Mesodermal cell (in vitro differentiated cells): ENCODE data around the gene SLAMF7.
A peak's percentile ranks its signal among the peaks of the same experiment; 100 is the strongest.
"Not testable (repeated sequence)": the region's sequence is repeated elsewhere in the genome, so short reads cannot be mapped to it uniquely, and the experiment has no call there.

Experiments used
- H3K27ac ChIP-seq: 2 replicates; pipeline ENCODE4 v1.7.0; 2013; ENCODE audit warnings: mild to moderate bottlenecking, low read depth, low read length, moderate library complexity; ENCODE audit not compliant: severe bottlenecking
- H3K36me3 ChIP-seq: 2 replicates; pipeline ENCODE4 v1.7.1; 2013; ENCODE audit warnings: mild to moderate bottlenecking, low read length, moderate library complexity; ENCODE audit not compliant: control insufficient read depth, insufficient read depth
- H3K4me1 ChIP-seq: one replicate; pipeline ENCODE4 v1.7.1; 2013; ENCODE audit warnings: mild to moderate bottlenecking, low read length; ENCODE audit not compliant: insufficient read depth, control insufficient read depth, poor library complexity, severe bottlenecking
- H3K4me3 ChIP-seq: 2 replicates; pipeline ENCODE4 v1.7.0; 2013; ENCODE audit warnings: low read length, control low read depth, mild to moderate bottlenecking; ENCODE audit not compliant: insufficient read depth, poor library complexity, severe bottlenecking; ENCODE audit errors: extremely low read depth
- H3K9me3 ChIP-seq: 2 replicates; pipeline ENCODE4 v1.7.1; 2013; ENCODE audit warnings: mild to moderate bottlenecking, low read length, moderate library complexity; ENCODE audit not compliant: control insufficient read depth
- WGBS, 2 experiments: methylation state at CpG; one replicate each; pipeline ENCODE4 v1.1.5; 2013; ENCODE audit warnings: missing lambda C conversion rate in 2 of 2; ENCODE audit not compliant: insufficient coverage in 2 of 2; 5-methylcytosine and 5-hydroxymethylcytosine counted together

SLAMF7 gene

DNA sequence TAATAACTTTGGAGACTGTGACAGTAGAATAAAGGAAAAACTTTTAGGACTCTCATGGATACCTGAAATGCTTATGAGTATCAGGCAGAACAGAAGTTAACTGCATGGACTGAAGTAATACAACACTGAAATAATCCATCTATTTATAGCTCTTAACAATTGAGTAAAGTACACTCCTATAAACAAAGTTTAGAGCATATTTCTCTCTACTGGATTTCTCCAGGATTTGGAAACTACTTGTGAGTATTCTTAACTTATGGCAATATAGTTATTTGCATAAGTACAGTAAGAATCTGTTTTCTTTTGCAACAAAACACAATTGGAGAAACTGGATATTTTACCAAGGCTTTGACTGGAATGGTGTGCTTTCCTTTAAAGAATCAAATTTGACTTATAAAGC is 17.6 kb upstream of the SLAMF7 start:
- H3K4me3 ChIP-seq: no peak overlapping the region

DNA sequence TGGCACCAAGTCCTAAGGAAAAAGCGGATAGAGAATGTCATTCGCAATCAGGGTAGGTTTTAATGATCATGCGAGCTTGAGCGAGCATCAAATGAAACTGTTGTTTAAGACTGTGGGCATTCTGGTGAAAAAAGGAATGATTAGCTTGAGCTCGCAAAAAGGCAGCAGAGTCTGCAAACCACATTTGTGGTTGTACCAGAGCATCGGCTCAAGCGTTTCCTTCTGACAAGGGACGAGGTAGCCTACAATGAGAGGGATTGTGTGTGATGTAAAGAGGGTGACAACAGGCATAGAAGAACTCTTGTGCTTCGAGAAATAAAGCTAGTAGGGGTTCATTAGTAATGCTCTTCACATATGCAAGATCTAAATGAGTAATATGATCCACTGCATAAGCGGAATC is 16.3 kb upstream of the SLAMF7 start:
- Histone ChIP-seq H3K4me3 (no peak overlapping the region), H3K36me3 (no peaks in the 10 kb centered on the region), H3K27ac (no peak overlapping the region), H3K4me1 (peaks cover 11% of the 10 kb centered on the region), H3K9me3 (peaks cover 5% of the 10 kb centered on the region)
- 87 to 88% methylated on average over 8 to 9 of the region's 10 CpGs for WGBS, 2 experiments

More for the DNA sequence above, 17.6 kb upstream of the SLAMF7 start:
- Histone ChIP-seq H3K27ac (no peak overlapping the region), H3K36me3 (no peaks in the 10 kb centered on the region), H3K4me1 (peaks cover 7% of the 10 kb centered on the region), H3K9me3 (peaks cover 5% of the 10 kb centered on the region)

DNA sequence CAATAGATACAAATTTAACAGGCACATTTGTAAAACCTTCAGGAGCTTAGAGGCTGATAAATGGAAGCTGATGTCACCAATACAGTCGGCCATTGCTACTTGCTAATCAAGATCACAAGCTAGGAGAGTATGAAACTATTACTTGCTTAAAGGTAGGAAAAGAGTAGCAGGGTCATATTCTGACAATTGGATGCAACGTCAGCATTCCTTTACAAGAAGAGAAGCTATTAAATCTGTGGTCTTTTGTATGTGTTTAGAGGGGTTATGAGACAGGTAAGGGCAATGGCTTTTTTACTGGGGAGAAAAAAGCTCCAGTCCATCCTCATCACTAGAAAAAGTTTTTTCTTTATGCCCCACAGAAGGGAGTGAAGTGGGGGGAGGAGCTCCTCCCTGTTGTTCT is 15.7 kb upstream of the SLAMF7 start:
- Histone ChIP-seq H3K4me3 (no peak overlapping the region), H3K27ac (no peak overlapping the region), H3K36me3 (no peaks in the 10 kb centered on the region), H3K4me1 (peaks cover 11% of the 10 kb centered on the region), H3K9me3 (peaks cover 5% of the 10 kb centered on the region)
- 76 to 88% methylated on average over 1 to 2 of the region's 2 CpGs for WGBS, 2 experiments

DNA sequence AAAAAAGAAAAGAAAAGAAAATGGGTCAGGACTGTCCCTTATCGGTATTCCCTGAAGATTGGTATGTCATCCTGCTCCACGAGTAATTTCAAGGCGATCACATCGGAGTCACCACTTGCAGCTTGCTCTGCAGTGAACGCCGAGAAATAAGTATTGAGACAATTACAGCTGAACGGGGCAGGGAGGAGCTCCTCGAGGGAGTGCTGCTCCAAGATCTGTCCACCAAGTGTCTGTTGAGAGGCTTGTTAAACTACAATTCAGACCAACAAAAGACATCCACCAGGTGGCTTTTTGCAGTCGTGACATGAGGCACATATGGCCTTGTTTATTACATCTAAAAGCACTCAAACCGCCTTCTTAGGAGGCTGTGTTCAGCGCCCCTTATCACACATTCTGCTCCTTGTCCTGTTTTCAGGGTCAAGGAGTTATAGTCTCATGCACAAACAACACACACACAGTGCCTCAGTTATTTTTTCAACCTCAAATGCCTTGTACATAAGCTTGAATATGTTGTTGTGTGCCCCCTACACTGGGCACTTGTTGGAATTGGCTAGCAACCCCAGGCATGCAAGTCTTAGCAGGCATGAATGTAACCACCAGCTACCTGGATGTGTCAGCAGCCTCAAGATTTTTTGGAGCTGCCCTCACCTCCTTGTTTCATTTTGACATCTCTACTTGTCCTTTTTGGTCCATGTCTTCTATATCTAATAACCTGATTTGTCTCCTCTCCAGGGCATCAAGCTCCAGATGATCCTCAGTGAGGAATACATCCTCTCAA is 14.4 kb upstream of the SLAMF7 start:
- Histone ChIP-seq H3K36me3 (no peaks in the 10 kb centered on the region), H3K9me3 (peaks cover 5% of the 10 kb centered on the region), H3K4me3 (no peak overlapping the region), H3K27ac (no peak overlapping the region), H3K4me1 (peaks cover 11% of the 10 kb centered on the region)
- WGBS, 2 experiments: 91 to 93% methylated on average over 11 of the region's 11 CpGs

DNA sequence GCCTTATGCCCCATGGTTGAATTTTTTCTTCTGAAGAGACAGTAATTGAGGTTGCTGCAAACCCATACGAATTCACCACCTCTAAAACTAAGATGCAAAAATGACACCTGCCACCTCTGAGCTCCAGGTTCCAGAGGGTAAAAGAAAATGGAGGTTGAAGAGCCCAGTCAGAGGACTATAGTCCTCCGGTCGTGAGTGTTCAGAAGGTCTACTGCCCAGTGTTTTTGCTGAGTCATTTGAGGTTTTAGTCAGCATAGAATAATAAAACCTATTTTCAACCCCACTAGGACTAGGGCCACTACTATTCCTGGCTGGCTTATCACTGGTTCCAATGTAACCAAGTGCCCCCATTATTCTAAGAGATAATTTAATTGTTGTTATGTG is 12.9 kb upstream of the SLAMF7 start:
- H3K4me3 ChIP-seq: no peak overlapping the region
- no peaks in the 10 kb centered on the region for H3K36me3 ChIP-seq
- peak overlapping the region; percentile 76 for H3K27ac ChIP-seq
- H3K4me1 ChIP-seq: peaks cover 6% of the 10 kb centered on the region
- no CpG with 5 or more reads among the region's 3 CpGs for WGBS, 2 experiments
- peaks cover 5% of the 10 kb centered on the region for H3K9me3 ChIP-seq

DNA sequence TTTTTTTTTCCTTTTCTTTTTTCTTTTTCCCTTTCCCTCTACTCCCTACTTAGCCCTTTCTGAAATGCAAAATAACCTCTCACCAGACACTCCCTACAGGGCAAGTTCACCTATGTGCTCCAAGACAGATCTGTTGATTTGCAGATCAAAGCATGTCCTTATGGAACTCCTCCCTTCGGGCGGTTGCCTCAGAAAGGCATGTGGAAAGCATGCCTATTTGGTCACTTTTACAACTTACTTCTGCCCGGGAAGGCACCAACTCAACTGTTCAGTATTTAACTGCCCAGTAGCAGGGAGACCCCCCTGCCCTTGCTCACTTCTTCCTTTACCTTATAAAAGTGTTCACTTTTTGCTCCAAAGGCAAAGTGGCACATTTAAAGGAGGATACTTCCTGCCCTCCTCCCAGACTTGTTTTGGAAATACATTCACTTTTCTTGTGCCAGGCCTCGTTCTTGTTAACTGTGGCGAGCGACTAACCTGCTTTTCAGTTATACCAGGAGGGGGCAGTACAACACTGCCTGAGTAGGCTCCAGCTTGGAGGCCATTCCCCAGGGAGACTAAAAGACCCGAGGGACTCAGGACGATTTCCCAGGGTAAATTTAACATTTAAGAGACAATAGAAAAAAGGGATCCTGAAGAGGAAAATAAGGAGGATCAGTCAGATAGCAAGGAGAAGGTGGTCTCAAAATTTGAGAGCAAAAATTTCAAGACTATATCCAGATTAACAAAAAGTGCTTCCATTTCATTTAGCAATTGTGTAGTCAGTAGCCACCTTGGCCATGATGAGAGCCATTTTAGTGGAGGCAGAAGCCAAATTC is 12.3 kb upstream of the SLAMF7 start:
- H3K27ac ChIP-seq: peak overlapping the region; percentile 76
- H3K4me3 ChIP-seq: no peak overlapping the region
- H3K9me3 ChIP-seq: no peaks in the 10 kb centered on the region
- WGBS, 2 experiments: 0 to 10% methylated on average over 5 to 8 of the region's 8 CpGs
- no peaks in the 10 kb centered on the region for H3K36me3 ChIP-seq
- peaks cover 6% of the 10 kb centered on the region for H3K4me1 ChIP-seq

DNA sequence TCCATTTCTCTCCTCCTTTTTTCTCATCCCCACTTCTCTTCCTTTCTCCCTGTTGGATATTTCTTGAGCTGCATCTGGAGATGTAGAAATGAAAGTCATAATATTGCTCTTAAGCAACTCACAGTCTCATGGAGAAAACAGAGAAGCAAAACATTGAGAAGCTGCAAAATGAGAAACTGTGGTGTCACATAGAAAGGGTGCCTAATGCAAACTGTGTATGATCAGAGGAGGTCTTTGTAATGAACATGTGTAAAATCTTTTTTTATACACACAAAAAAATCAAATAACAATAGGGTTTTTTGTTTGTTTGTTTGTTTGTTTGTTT is 11.8 kb upstream of the SLAMF7 start:
- Histone ChIP-seq H3K36me3 (no peaks in the 10 kb centered on the region), H3K4me3 (no peak overlapping the region), H3K9me3 (no peaks in the 10 kb centered on the region), H3K4me1 (peaks cover 6% of the 10 kb centered on the region), H3K27ac (no peak overlapping the region)

DNA sequence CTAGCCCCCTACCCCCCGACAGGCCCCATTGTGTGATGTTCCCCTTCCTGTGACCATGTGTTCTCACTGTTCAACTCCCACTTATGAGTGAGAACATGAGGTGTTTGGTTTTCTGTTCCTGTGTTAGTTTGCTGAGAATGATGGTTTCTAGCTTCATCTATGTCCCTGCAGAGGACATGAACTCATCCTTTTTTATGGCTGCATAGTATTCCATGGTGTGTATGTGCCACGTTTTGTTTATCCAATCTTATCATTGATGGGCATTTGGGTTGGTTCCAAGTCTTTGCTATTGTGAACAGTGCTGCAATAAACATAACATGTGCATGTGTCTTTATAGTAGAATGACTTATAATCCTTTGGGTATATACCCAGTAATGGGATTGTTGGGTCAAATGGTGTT is 7.5 kb upstream of the SLAMF7 start:
- not testable (repeated sequence) for H3K4me1 ChIP-seq, H3K27ac ChIP-seq, H3K9me3 ChIP-seq, H3K36me3 ChIP-seq, H3K4me3 ChIP-seq
- no CpG with 5 or more reads among the region's 2 CpGs for WGBS, 2 experiments

DNA sequence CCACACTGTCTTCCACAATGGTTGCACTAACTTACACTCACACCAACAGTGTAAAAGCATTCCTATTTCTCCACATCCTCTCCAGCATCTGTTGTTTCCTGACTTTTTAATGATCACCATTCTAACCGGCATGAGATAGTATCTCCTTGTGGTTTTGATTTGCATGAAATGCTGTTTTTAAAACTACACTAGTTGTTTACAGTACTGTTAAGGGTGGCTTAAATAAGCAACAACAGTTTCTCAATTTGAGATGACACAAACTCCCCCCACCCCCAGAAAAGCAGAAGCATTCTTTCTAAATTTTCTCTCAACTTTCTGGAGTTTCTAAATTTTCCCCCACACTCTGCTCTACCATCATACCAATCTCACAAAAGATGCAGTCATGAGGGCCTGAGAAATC is 7.1 kb upstream of the SLAMF7 start:
- Histone ChIP-seq H3K4me3 (no peak overlapping the region), H3K9me3 (no peaks in the 10 kb centered on the region), H3K27ac (no peak overlapping the region), H3K36me3 (no peaks in the 10 kb centered on the region), H3K4me1 (no peaks in the 10 kb centered on the region)
- WGBS, 2 experiments: no CpG with 5 or more reads among the region's 1 CpG

DNA sequence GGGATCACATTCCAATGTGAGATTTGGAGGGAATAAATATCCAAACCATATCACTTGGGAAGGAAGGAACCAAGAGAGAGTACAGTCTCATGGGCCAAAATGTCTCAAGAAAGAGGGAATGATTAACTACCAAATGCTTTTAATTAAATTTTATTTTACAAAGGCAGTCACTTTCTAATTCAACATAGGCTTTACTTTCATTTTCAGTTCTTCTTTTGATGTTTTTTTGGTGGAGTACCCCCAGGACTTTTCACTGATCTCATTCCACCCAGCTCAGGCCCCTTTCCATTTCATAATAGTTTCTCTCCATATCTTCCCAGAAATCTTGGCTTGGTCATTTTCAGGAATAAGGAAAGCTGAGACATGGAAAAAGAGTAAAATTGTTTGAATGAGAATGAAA is 5.1 kb upstream of the SLAMF7 start:
- no peaks in the 10 kb centered on the region for H3K4me1 ChIP-seq
- H3K4me3 ChIP-seq: no peak overlapping the region
- H3K27ac ChIP-seq: no peak overlapping the region
- no peaks in the 10 kb centered on the region for H3K9me3 ChIP-seq
- H3K36me3 ChIP-seq: no peaks in the 10 kb centered on the region

DNA sequence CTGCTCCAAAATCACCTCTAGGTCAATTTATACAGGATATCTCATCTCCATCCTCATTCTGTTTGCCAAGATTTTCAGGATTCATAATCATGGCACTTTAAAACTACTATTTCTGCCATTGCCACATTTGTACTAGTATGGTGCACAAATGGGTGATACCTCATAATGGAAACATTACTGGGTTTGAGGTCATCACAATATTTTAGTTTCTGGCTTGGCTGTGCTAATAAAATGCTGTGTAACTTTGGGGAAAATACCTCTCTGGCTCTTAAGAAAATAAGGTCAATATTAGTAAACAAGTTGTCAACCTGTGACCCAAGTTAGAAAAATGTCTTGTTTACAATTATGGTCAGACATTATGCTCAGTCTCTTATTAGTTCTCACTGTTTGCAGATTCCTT is 4.7 kb upstream of the SLAMF7 start:
- no peaks in the 10 kb centered on the region for H3K4me1 ChIP-seq
- no peak overlapping the region for H3K4me3 ChIP-seq
- no peaks in the 10 kb centered on the region for H3K36me3 ChIP-seq
- H3K9me3 ChIP-seq: no peaks in the 10 kb centered on the region
- H3K27ac ChIP-seq: no peak overlapping the region
